ENCODE data around the gene BTRC. TPM values are rescaled to one million over a fixed set of nuclear protein-coding genes. Genes with fewer than 3 reads are reported as not detected.

BTRC gene
- total RNA-seq, 1 donor from 2014 or later, result 19.4 TPM

- H3K9me3 Mint-ChIP-seq, result no peaks in the 10 kb centered on the region
- intact Hi-C loops (cut with micrococcal nuclease), result no loop called here
- H3K4me1 Mint-ChIP-seq, result no peaks in the 10 kb centered on the region
- H3K27ac Mint-ChIP-seq, result no peak overlapping the region
- ChIA-PET CTCF (interaction anchor here (1.3 kb wide), 1 partner anchor 57 kb away, joined by 3 read pairs; no protein-coding TSS in a partner anchor), POLR2A (interaction anchor here (0.7 kb wide), 1 partner anchor 32 kb away, joined by 11 read pairs; no protein-coding TSS in a partner anchor)
- H3K4me3 Mint-ChIP-seq, result no peak overlapping the region
- no peak for ATAC-seq (ENCODE audit: low read depth)
- peaks cover 28% of the 10 kb centered on the region for H3K36me3 Mint-ChIP-seq (ENCODE audit: low read depth)
- DNase-seq, result no peak
- TF ChIP-seq CTCF (IDR thresholded peaks at IDR 0.05), result no peak
- no peaks in the 10 kb centered on the region for H3K27me3 Mint-ChIP-seq
These were observed 125.0 kb downstream of the BTRC start for GRCh38 chr10:101478956-101479355.

GRCh38 chr10:101481256-101481655 lies 127.3 kb downstream of the BTRC start:
- CTCF ChIA-PET, result no interaction called here
- Mint-ChIP-seq H3K27me3 (no peaks in the 10 kb centered on the region), H3K27ac (no peak overlapping the region), H3K36me3 (ENCODE audit: low read depth) (peaks cover 36% of the 10 kb centered on the region), H3K4me3 (no peak overlapping the region), H3K4me1 (no peaks in the 10 kb centered on the region), H3K9me3 (no peaks in the 10 kb centered on the region)
- intact Hi-C loops (cut with micrococcal nuclease), result no loop called here
- DNase-seq (no peak), ATAC-seq (ENCODE audit: low read depth) (no peak)
- POLR2A ChIA-PET, result no interaction called here
- no peak for TF ChIP-seq CTCF (IDR thresholded peaks at IDR 0.05)

GRCh38 chr10:101482568-101482967 lies 128.6 kb downstream of the BTRC start:
- DNase-seq (no peak), ATAC-seq (ENCODE audit: low read depth) (no peak)
- no peaks in the 10 kb centered on the region for H3K4me1 Mint-ChIP-seq
- ChIA-PET CTCF (no interaction called here), POLR2A (no interaction called here)
- H3K27me3 Mint-ChIP-seq, result no peaks in the 10 kb centered on the region
- no peak for TF ChIP-seq CTCF (IDR thresholded peaks at IDR 0.05)
- H3K36me3 Mint-ChIP-seq (ENCODE audit: low read depth), result peaks cover 36% of the 10 kb centered on the region
- H3K4me3 Mint-ChIP-seq, result no peak overlapping the region
- no peak overlapping the region for H3K27ac Mint-ChIP-seq
- H3K9me3 Mint-ChIP-seq, result no peaks in the 10 kb centered on the region
- intact Hi-C loops (cut with micrococcal nuclease), result no loop called here

- Mint-ChIP-seq H3K9me3 (no peaks in the 10 kb centered on the region), H3K27me3 (no peaks in the 10 kb centered on the region), H3K4me1 (no peaks in the 10 kb centered on the region), H3K27ac (no peak overlapping the region), H3K36me3 (ENCODE audit: low read depth) (peaks cover 34% of the 10 kb centered on the region), H3K4me3 (no peak overlapping the region)
- CTCF ChIA-PET, result no interaction called here
- intact Hi-C loops (cut with micrococcal nuclease), result no loop called here
- DNase-seq (no peak), ATAC-seq (ENCODE audit: low read depth) (no peak)
- POLR2A ChIA-PET, result no interaction called here
- no peak for TF ChIP-seq CTCF (IDR thresholded peaks at IDR 0.05)
These were observed 130.3 kb downstream of the BTRC start for GRCh38 chr10:101484175-101484745.

GRCh38 chr10:101485207-101485606 lies 131.2 kb downstream of the BTRC start:
- Mint-ChIP-seq H3K9me3 (no peaks in the 10 kb centered on the region), H3K27me3 (no peaks in the 10 kb centered on the region), H3K27ac (no peak overlapping the region), H3K4me3 (no peak overlapping the region), H3K4me1 (no peaks in the 10 kb centered on the region), H3K36me3 (ENCODE audit: low read depth) (peaks cover 26% of the 10 kb centered on the region)
- intact Hi-C loops (cut with micrococcal nuclease), result no loop called here
- ATAC-seq (ENCODE audit: low read depth) (no peak), DNase-seq (no peak)
- no peak for TF ChIP-seq CTCF (IDR thresholded peaks at IDR 0.05)
- ChIA-PET CTCF (no interaction called here), POLR2A (no interaction called here)

Measured in activated B cell treated with CpG ODN at 0.5 μM for 24 hours (primary cell).